HS-27A (cell line): ENCODE data around the gene TPSD1.
"Not testable (repeated sequence)": the region's sequence is repeated elsewhere in the genome, so short reads cannot be mapped to it uniquely, and the experiment has no call there.

Experiments used
- DNase-seq: peaks from one replicate; pipeline ENCODE4 v3.0.0-alpha.2; 2012; ENCODE audit warnings: low read depth, missing footprints

TPSD1 gene

GRCh38 chr16:1282324-1282973 lies 26.6 kb downstream of the TPSD1 start:
- DNase-seq = no peak

GRCh38 chr16:1283296-1283695 lies 27.4 kb downstream of the TPSD1 start:
- DNase-seq = no peak

GRCh38 chr16:1283996-1284616 lies 28.2 kb downstream of the TPSD1 start:
- no peak for DNase-seq

GRCh38 chr16:1285669-1286512 lies 30.0 kb downstream of the TPSD1 start:
- DNase-seq = no peak

- DNase-seq = no peak
Measured at GRCh38 chr16:1286513-1287094, 30.7 kb downstream of the TPSD1 start.

GRCh38 chr16:1287982-1288670 lies 32.3 kb downstream of the TPSD1 start:
- DNase-seq = no peak

- no peak for DNase-seq
Measured at GRCh38 chr16:1288813-1289476, 33.1 kb downstream of the TPSD1 start.

GRCh38 chr16:1289477-1289866 lies 33.6 kb downstream of the TPSD1 start:
- no peak for DNase-seq

- DNase-seq = no peak
Measured at GRCh38 chr16:1290063-1290501, 34.2 kb downstream of the TPSD1 start.

GRCh38 chr16:1290860-1291575 lies 35.1 kb downstream of the TPSD1 start:
- no peak for DNase-seq

GRCh38 chr16:1291576-1291974 lies 35.7 kb downstream of the TPSD1 start:
- DNase-seq = no peak

GRCh38 chr16:1292208-1292607 lies 36.3 kb downstream of the TPSD1 start:
- not testable (repeated sequence) for DNase-seq

GRCh38 chr16:1292808-1293207 lies 36.9 kb downstream of the TPSD1 start:
- DNase-seq = not testable (repeated sequence)

- no peak for DNase-seq
Measured at GRCh38 chr16:1293921-1294656, 38.2 kb downstream of the TPSD1 start.

- DNase-seq = no peak
Measured at GRCh38 chr16:1295465-1295864, 39.6 kb downstream of the TPSD1 start.

- DNase-seq = not testable (repeated sequence)
Measured at GRCh38 chr16:1296688-1297017, 40.8 kb downstream of the TPSD1 start.

GRCh38 chr16:1297018-1297696 lies 41.3 kb downstream of the TPSD1 start:
- DNase-seq = no peak

- DNase-seq = no peak
Measured at GRCh38 chr16:1298406-1298805, 42.5 kb downstream of the TPSD1 start.

- DNase-seq = no peak
Measured at GRCh38 chr16:1299012-1299867, 43.4 kb downstream of the TPSD1 start.
